A549 (cell line): ENCODE results near the gene CELSR1.

Experiments used
- CEBPB ChIP-seq, 2 experiments: fragments of >200 bp in 1 of 2; sonication (Bioruptor Twin) in 1 of 2; formaldehyde crosslinking in 1 of 2; IDR thresholded peaks; 2 replicates each; pipeline ENCODE4 v1.6.1; 2012 to 2016
- CHD2 ChIP-seq: fragments of 150-350 bp; IDR thresholded peaks from 2 replicates; pipeline ENCODE4 v1.6.1; 2014; ENCODE audit warnings: low read length; ENCODE audit not compliant: partially characterized antibody
- JUNB ChIP-seq: fragments of >200 bp; sonication (Bioruptor Twin); formaldehyde crosslinking; IDR thresholded peaks from 2 replicates; pipeline ENCODE4 v1.6.1; 2016
- TF ChIP-seq, protein P1 (sequence below): fragments of >200 bp; sonication (Bioruptor Twin); formaldehyde crosslinking; IDR thresholded peaks from 3 replicates; pipeline ENCODE4 v1.5.1; 2016

DNA sequence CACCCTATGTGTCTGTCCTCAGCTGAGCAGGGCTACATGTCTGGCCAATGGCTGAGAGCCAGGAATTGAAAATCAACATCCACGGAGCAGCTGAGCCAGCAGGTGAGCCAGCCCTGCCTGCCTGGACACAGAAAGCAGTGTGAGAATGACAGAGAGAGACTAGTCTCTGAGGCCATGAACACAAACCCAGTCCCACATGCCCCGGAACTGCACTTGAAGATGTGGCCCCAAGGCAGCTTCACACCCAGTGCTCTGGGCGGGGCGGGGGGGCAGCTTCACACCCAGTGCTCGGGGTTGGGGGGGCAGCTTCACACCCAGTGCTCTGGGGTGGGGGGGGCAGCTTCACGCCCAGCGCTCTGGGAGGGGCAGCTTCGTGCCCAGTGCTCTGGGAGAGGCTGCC, 164.3 kb downstream of the CELSR1 start:
- no peak for TF ChIP-seq JUNB
- TF ChIP-seq CEBPB (IDR thresholded peaks at IDR 0.05) = no peak
- TF ChIP-seq, protein P1, sequence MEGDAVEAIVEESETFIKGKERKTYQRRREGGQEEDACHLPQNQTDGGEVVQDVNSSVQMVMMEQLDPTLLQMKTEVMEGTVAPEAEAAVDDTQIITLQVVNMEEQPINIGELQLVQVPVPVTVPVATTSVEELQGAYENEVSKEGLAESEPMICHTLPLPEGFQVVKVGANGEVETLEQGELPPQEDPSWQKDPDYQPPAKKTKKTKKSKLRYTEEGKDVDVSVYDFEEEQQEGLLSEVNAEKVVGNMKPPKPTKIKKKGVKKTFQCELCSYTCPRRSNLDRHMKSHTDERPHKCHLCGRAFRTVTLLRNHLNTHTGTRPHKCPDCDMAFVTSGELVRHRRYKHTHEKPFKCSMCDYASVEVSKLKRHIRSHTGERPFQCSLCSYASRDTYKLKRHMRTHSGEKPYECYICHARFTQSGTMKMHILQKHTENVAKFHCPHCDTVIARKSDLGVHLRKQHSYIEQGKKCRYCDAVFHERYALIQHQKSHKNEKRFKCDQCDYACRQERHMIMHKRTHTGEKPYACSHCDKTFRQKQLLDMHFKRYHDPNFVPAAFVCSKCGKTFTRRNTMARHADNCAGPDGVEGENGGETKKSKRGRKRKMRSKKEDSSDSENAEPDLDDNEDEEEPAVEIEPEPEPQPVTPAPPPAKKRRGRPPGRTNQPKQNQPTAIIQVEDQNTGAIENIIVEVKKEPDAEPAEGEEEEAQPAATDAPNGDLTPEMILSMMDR = no peak
- TF ChIP-seq CHD2 = no peak
